Dermis blood vessel endothelial cell (primary cell): Measurements from ENCODE around the gene NOL12. TPM values are rescaled to one million over a fixed set of nuclear protein-coding genes. Genes with fewer than 3 reads are reported as not detected.
"Not testable (repeated sequence)": the region's sequence is repeated elsewhere in the genome, so short reads cannot be mapped to it uniquely, and the experiment has no call there.

Experiments
- DNase-seq: peaks from one replicate; pipeline ENCODE4 v3.0.0; 2010
- total RNA-seq: library from RNA; depleted of rRNA; stranded (reverse); fragments of >200 nt; gene quantifications from 2 replicates; pipeline ENCODE4 v1.2.3, GENCODE V29; 2014

NOL12 gene
- total RNA-seq, 1 donor from 2014 or later = 23.1 TPM

DNA sequence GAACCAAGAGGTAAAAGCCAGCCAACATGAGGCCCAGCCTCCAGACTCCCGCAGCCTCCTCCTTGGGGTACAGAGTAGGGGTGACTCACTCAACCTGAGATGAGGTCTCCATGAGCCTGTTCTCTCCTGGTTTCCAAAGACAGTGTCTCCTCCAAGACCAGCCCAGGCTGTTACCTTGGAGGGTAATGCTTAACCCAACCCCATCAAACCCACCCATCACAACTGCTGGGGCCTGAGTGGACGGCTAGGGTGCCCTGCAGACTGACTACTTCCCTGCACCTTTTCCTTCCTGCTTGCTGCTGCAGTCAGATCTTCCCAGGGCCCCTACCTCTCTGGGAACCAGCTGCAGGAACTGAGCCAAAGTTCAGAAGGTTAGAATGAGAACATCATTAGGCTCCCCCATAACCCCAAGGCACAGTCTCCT is 5.1 kb upstream of the NOL12 start:
- DNase-seq = no peak

DNA sequence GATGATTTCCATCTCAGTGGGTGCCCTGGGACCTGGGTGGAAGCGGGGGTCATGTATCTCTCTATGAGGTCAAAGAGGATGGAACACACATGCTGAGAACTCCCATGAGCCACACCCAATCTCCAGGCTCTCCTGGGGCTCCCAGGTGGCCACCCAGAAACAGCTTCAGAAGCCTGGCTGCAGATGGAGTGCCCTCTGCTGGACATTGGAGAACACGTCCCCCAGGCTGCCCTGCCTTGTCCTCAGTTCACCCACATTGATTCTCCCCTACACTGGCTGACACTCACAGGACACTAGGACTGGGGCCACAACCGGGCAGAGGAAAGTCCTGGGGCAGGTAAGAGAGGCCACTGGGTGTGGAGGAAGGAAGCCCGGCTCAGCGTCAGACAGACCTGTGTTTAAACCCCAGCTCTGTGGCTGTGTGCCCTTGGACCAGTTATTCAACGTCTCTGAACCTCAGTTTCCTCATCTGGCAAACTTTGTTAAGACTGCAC is 4.5 kb upstream of the NOL12 start:
- peak; percentile 86 for DNase-seq

DNA sequence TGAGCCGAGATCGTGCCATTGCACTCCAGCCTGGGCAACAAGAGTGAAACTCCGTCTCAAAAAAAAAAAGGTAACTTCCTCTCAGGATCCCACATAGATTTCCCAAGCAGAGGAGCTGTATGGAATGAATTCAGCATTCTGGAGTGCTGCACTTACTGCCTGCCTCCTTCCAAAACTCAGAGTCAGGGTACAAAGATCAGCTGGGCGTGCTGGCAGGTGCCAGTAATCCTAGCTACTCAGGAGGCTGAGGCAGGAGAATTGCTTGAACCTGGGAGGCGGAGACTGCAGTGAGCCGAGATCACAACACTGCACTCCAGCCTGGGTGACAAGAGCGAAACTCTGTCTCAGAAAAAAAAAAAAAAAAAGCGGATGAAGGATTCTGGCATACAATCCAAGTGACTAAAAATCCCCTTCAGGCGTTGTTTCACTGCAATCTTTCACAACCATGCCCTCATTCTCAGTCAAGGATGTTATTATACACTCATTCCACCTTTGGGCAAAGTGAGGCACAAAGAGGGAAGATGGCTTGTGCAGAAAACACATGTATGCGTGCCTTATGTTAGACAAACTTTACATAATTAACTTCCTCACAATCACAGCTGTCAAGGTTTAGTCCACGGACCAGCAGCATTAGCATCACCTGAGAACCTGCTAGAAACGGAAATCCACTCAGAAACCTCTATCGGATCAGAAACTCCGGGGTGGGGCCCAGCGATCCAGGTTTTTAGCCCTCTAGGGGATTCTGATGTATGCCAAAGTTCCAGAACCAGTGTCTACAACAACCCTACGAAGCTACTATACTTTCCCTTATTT is 1.1 kb upstream of the NOL12 start:
- DNase-seq = no peak

DNA sequence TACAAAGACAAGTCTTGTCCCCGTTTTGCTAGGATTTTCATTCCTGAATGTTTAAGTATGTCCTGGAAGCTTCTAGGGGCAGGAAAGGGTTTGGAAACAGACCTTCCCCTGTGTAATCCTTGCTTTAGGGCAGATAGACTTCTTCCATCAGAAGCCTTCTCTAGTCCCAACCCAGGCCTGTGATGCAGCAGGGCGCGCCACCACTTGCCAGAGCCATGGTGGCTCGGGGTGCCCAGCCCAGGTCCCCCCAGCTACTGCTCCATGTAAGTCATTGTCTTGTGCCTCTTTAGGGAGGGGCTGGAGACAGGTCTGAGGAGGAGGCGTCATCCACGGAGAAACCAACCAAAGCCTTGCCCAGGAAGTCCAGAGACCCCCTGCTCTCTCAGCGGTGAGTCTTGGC is 4.3 kb downstream of the NOL12 start:
- no peak for DNase-seq

- DNase-seq = no peak
Measured at GRCh38 chr22:37690901-37691504, 4.9 kb downstream of the NOL12 start.

DNA sequence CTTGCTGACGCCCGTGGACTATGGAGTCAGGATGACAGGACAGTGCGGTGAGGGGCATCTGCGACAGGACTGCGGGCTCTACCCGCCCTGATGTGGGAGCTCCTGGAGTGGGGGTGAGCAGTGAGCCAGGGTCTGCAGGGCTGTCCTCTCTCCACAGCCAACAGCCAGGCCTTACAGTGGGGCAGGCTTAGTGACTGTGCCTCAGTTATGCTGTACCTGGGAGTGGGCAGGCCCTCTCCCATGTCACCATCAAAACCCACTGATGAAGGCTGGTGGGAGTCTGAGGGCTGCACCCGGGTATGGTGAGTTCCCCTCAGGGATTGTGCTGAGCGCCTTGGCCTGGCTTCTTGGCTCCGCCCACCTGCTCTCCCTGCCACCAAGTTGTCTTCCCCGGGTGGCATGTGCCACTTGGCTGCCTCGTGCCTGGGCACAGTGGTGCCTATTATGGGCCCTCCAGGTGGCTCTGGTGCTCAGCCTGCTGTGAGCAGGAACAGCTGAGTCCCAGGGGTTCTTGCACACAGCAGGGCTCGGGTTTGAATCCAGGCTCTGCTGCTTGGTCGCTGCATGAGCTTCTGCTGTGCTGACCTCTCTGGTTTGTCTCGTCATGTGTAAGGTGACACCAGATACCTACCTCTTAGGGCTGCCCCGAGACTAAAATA is 6.6 kb downstream of the NOL12 start:
- no peak for DNase-seq

GRCh38 chr22:37694131-37694530 is 8.0 kb downstream of the NOL12 start:
- DNase-seq = not testable (repeated sequence)

DNA sequence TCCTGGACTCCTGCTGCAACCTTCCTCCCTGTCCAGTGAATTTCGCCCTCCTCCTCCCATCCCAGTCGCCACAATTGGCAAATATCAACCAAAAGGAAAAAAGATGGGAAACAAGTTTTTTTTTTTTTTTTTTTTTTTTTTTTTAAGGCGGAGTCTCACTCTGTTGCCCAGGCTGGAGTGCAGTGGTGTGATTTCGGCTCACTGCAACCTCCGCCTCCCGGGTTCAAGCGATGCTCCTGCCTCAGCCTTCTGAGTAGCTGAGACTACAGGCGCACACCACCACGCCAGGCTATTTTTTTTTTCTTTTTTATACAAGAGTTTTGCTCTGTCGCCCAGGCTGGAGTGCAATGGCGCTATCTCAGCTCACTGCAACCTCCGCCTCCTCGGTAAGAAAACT is 10.1 kb downstream of the NOL12 start:
- DNase-seq = not testable (repeated sequence)

DNA sequence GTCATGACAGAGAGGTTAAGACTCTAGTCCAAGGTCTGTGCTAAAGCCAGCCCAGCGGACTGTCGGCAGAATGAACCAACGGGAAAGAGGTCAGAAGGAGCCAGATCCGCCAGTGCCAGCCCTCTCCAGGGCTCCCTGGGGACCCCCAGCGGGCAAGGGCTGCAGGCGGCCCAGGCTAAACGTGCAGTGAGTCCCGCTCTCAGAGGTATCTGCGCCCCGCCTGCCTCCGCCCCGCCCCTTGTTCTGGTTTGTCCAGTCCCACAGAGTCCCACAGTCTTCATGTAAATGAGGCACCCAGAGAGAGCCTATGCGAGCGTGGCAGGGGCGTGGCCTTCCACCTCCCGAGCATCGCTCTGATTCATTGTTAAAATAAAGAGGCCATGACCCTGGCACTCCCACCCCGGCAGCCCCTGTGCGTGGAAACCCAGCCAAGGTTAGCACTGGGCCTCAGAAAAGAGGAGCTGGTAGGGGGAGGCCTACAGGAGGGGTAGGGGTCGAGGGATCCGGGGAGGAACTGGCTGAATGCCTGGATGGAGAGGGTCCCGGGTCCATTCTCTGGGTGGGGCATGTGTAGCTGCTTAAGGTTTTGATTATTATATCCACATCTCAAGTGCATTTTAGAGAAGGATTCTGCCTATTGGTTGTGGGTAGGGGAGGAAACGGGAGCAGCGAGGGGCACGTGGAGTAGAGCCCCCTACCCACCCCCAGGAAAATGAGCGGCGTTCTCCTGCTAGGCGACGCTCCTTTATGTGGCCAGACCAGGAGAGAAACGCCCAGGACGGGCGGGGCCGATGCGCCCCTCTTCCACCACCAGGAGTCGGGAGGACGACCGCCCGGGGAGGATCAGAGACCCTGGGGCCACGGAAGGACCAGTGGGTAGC is 10.8 kb downstream of the NOL12 start, which contains the start of gene TRIOBP:
TSS of gene TRIOBP (plus strand) at position 392 of the 881 bp plus-strand sequence. CDS start 4,318 bp downstream, outside the sequence.
- DNase-seq = peak; percentile 94

GRCh38 chr22:37697538-37697835 is 11.3 kb downstream of the NOL12 start:
- DNase-seq = no peak

- DNase-seq = no peak
Measured at GRCh38 chr22:37701141-37701786, 15.1 kb downstream of the NOL12 start.

DNA sequence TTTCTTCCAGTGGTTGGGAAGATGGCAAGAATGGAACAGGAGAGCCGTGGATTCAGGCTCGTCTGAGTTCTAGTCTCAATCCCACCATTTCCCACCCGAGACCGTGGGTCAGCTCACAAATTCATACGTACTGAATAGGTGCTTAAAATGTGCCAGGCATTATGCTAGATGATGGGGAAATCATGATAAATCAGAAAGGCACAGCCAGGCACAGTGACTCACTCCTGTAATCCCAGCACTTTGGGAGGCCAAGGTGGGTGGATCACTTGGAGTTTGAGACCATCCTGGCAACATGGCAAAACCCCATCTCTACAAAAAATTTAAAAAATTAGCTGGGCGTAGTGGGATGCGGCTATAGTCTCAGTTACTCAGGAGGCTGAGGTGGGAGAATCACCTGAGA is 17.8 kb downstream of the NOL12 start:
- no peak for DNase-seq

DNA sequence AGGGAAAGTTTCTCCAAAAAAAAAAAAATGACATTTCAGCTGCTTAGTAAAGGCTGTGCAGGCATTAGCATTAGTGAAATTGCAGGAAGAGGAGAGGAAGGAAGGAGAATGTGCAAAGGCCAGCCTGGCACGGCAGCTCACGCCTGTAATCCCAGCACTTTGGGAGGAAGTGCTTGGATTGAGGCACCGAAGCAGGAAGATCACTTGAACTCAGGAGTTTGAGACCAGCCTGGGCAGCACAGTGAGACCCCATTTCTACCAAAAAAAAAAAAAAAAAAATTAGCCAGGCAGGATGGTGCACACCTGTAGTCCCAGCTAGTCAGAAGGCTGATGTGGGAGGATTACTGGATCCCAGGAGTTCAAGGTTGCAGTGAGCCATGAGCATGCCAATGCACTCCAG is 18.5 kb downstream of the NOL12 start:
- DNase-seq = no peak

DNA sequence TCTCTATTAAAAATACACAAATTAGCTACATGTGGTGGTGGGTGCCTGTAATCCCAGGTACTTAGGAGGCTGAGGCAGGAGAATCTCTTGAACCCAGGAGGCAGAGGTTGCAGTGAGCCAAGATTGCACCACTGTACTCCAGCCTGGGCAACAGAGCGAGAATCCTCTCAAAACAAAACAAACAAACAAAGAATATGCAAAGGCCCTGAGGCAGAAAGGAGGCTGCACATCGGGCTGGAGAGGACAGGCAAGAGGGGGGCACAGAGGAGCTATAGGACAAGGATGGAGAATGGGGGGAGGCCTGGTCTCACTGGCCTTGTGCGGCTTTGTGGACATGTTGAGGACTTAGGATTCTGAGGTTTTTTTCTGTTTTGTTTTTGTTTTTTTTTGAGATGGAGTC is 19.1 kb downstream of the NOL12 start:
- DNase-seq = no peak

DNA sequence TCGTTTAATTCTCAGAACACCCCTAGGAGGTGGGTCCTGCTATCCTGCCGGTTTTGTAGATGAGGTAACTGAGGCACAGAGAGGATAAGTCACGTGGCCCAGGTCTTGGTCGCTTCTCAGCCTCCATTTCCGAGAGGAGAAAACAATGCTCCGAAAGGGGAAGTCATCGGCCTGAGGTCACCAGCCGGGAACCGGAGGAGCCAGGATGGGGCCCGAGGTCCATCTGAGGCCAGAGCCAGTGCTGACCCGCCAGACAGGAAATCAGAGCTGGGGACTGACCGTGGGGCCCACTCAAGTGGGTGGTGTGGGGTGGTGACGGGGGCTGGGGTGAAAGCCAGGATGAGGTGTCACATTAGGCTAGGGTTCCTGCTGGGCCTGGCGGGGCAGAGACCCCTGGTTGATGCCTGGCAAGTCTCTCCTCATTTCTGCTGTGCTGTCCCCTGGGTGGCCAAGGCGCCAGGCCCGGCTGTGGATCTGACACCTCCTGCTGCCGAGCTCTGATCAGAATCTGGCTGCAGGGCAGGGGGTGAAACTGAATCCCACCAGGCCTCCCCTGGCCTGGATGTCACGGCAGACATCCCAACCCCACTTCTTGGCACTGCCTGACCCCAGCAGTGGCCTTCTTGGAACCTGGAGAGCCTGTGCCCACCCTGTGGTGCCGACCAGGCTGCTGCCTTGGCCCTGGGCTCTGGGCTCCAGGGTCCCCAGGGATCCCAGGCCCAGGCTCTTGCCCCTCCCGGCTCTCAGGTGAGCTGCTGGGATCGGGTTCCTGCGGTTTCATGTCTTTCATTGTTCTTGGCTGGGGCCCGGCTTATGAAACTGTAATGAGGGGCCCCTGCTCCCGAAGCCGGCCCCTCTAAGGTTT is 22.7 kb downstream of the NOL12 start:
- DNase-seq = peak; percentile 36

DNA sequence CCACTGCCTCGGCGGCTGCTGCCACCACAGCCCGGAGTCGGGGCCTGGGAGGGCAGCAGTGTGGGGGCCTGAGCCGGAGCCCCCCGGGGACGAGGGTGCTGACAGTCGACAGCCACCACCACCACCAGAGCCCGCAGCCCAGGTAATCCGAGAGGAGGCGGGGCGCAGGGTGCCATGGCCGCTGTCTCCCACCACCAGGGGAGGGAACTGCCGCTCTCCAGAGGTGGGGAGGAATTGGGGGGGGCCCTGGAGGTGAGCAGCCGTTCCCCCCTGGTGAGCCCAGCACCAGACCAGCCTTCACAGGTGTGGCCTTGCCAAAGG is 23.3 kb downstream of the NOL12 start:
- DNase-seq = no peak

DNA sequence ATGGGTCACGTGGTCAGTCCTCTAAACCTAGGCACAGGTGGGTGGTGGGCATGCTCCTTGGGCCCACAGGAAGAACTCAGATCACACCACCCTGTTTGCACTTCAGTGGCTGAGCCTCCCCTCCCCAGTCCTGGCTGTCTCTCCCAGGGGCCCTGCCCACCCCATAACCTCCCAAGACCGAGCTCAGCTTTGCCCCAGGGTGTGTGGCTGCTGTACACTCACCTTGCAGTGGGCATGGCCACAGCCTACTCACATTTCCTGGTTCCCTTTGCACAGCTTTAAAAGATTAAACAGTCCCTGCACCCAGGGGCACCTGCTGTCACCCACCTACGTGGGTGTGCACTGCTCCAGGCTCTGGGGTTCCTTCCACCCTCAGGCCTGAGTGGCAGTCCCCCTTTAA is 24.5 kb downstream of the NOL12 start:
- DNase-seq = no peak

DNA sequence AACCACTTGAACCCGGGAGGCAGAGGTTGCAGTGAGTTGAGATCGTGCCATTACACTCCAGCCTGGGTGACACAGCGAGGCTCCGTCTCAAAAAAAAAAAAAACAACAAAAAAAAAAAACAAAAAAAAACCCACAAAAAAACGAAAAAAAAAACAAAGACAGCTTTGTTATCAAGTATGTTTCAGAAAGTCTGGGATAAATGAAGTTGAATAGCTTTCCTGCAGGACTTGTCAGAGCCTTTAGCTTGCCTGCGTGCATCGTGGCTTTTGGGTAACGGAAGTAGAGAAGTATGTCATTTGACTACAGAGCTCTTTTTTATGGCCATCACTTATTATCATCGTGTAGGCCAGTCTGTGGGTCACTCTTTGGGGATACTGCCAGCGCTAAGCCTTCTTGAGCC is 25.3 kb downstream of the NOL12 start:
- no peak for DNase-seq

- no peak for DNase-seq
Measured at GRCh38 chr22:37713761-37714160, 27.6 kb downstream of the NOL12 start.

DNA sequence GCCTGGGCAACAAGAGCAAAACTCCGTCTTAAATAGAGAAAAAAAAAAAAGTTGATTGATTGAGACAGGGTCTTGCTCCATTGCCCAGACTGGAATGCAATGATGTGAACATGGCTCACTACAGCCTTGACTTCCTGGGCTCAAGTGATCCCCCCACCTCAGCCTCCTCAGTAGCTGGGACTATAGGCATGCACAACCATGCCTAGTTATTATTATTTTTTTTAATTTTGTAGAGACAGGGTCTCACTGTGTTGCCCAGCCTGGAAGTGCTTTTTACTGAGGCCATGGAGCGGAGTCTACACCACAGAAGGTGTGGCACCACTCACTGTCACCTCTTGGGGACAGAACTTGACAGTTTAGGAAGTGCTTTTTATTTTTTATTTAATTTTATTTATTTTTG is 28.5 kb downstream of the NOL12 start:
- no peak for DNase-seq

DNA sequence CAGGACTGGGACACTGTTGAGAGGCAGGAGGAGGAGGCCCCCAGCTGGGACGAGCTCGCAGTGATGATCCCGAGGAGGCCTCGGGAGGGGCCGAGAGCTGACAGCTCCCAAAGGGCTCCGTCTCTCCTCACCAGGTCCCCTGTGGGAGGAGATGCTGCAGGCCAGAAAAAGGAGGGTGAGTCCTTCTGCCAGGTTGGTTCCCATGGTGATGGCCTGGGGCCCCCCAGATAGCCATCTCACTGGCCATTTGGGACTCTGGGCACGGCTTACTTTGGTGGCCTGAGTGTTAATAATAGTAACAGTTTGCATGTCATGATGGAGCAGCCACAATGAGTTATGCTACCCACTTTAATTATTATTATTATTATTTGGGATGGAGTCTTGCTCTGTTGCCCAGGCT is 29.6 kb downstream of the NOL12 start:
- DNase-seq = no peak
